Upper lobe of left lung (tissue), 6 donors: ENCODE results near the gene RTTN. TPM values are rescaled to one million over a fixed set of nuclear protein-coding genes. Genes with fewer than 3 reads are reported as not detected.

ENCODE experiments used
- ATAC-seq, 2 donors: fragments of 200-7000 bp; cut with Tn5 transposase; one replicate each; pipeline ENCODE4 v1.9.1; 2022; ENCODE audit warnings: mild to moderate bottlenecking in 2 of 2, moderate library complexity in 2 of 2; ENCODE audit not compliant: low FRiP score in 2 of 2
- DNase-seq, 2 donors: peaks; one replicate each; pipeline ENCODE4 v3.0.0-alpha.2; 2019 to 2020
- H3K27ac ChIP-seq, 4 donors: fragments of 200-600 bp; sonication (generic); one replicate each; pipeline ENCODE4 v1.5.1; 2016 to 2019
- H3K27me3 ChIP-seq, 4 donors: fragments of 200-600 bp; sonication (generic); one replicate each; pipeline ENCODE4 v1.5.1; 2017 to 2019
- H3K36me3 ChIP-seq, 4 donors: fragments of 200-600 bp; sonication (generic); one replicate each; pipeline ENCODE4 v1.5.1; 2016 to 2019
- H3K4me1 ChIP-seq, 4 donors: fragments of 200-600 bp; sonication (generic); one replicate each; pipeline ENCODE4 v1.5.1; 2018 to 2019
- H3K4me3 ChIP-seq, 4 donors: fragments of 200-600 bp; sonication (generic); one replicate each; pipeline ENCODE4 v1.5.1; 2017 to 2019; ENCODE audit warnings: mild to moderate bottlenecking in 2 of 4, moderate library complexity in 1 of 4
- H3K9me3 ChIP-seq, 4 donors: fragments of 200-600 bp; sonication (generic); one replicate each; pipeline ENCODE4 v1.5.1; 2018 to 2019
- CTCF ChIP-seq, 6 experiments: fragments of 450-650 bp in 4 of 6; fragments of 200-600 bp in 2 of 6; sonication (generic) in 2 of 6; IDR thresholded peaks; one replicate each; pipeline ENCODE4 v1.5.1; 2016 to 2019; ENCODE audit warnings: antibody characterized with exemption in 6 of 6
- EP300 ChIP-seq, 4 donors: sonication (generic); formaldehyde crosslinking; IDR thresholded peaks; one replicate each; pipeline ENCODE4 v1.5.1; 2017; ENCODE audit warnings: antibody characterized with exemption in 4 of 4, control low read depth in 2 of 4
- POLR2A ChIP-seq, 4 donors: fragments of 450-650 bp; IDR thresholded peaks; one replicate each; pipeline ENCODE4 v1.5.1; 2016 to 2017; ENCODE audit warnings: antibody characterized with exemption in 4 of 4, mild to moderate bottlenecking in 2 of 4
- POLR2AphosphoS5 ChIP-seq, 2 donors: sonication (generic); formaldehyde crosslinking; IDR thresholded peaks; one replicate each; pipeline ENCODE4 v1.5.1; 2017; ENCODE audit warnings: antibody characterized with exemption in 2 of 2
- WGBS, 2 donors: methylation state at CpG; one replicate each; pipeline ENCODE4 v1.1.5; 2017 to 2018; 5-methylcytosine and 5-hydroxymethylcytosine counted together
- total RNA-seq, 6 donors: library from RNA; depleted of rRNA in 4 of 6; stranded (reverse); fragments of >200 nt in 4 of 6; gene quantifications; one replicate each; pipeline versions ENCODE4 v1.1.0 to v1.2.1, GENCODE V29; 2016 to 2021
- donor health status: DM: no; HTN: no; CAD: no; lungs with moderate emphysema.
- donor health status: DM: no; HTN: yes; CAD: no; lungs with severe emphysema.

RTTN gene
- total RNA-seq, 6 donors from 2014 or later, result 8.3 to 32.9 (median 12.5) TPM

GRCh38 chr18:70232261-70232660 is 26.8 kb upstream of the RTTN start:
- DNase-seq (no peak), ATAC-seq (no peak)
- no peak overlapping the region for H3K4me3 ChIP-seq
- peaks cover under 1 to 10% (median 8%) of the 10 kb centered on the region in 4 donors for H3K9me3 ChIP-seq
- TF ChIP-seq EP300 (IDR thresholded peaks at IDR 0.05) (no peak), POLR2AphosphoS5 (IDR thresholded peaks at IDR 0.05) (no peak), POLR2A (IDR thresholded peaks at IDR 0.05) (no peak), CTCF (IDR thresholded peaks at IDR 0.05) (no peak)
- H3K36me3 ChIP-seq, result no peaks in the 10 kb centered on the region
- WGBS, 2 donors, result 45 to 52% methylated on average over 1 of the region's 1 CpG
- no peaks in the 10 kb centered on the region for H3K4me1 ChIP-seq
- H3K27me3 ChIP-seq, result no peaks in the 10 kb centered on the region
- no peak overlapping the region for H3K27ac ChIP-seq

GRCh38 chr18:70229639-70230038 is 24.2 kb upstream of the RTTN start:
- Histone ChIP-seq H3K4me1 (no peaks in the 10 kb centered on the region), H3K9me3 (peaks cover 3 to 15% (median 13%) of the 10 kb centered on the region in 4 donors), H3K4me3 (no peak overlapping the region), H3K36me3 (no peaks in the 10 kb centered on the region), H3K27ac (no peak overlapping the region), H3K27me3 (no peaks in the 10 kb centered on the region)
- no peak for DNase-seq
- TF ChIP-seq POLR2AphosphoS5 (IDR thresholded peaks at IDR 0.05), result no peak
- no peak for TF ChIP-seq POLR2A (IDR thresholded peaks at IDR 0.05)
- TF ChIP-seq EP300 (IDR thresholded peaks at IDR 0.05), result no peak
- no peak for TF ChIP-seq CTCF (IDR thresholded peaks at IDR 0.05)
- ATAC-seq, result no peak
- 82 to 84% methylated on average over 5 of the region's 5 CpGs for WGBS, 2 donors

GRCh38 chr18:70228536-70228935 is 23.0 kb upstream of the RTTN start:
- Histone ChIP-seq H3K4me3 (no peak overlapping the region), H3K9me3 (peaks cover 3 to 15% (median 13%) of the 10 kb centered on the region in 4 donors), H3K36me3 (no peaks in the 10 kb centered on the region), H3K27ac (no peak overlapping the region), H3K4me1 (no peaks in the 10 kb centered on the region), H3K27me3 (no peaks in the 10 kb centered on the region)
- TF ChIP-seq EP300 (IDR thresholded peaks at IDR 0.05), result no peak
- TF ChIP-seq POLR2AphosphoS5 (IDR thresholded peaks at IDR 0.05), result no peak
- no peak for TF ChIP-seq POLR2A (IDR thresholded peaks at IDR 0.05)
- no peak for TF ChIP-seq CTCF (IDR thresholded peaks at IDR 0.05)
- 41 to 42% methylated on average over 2 of the region's 2 CpGs for WGBS, 2 donors
- DNase-seq (no peak), ATAC-seq (peak in 1 of 2 donors; percentile 75)

- Histone ChIP-seq H3K9me3 (peaks cover 3 to 15% (median 13%) of the 10 kb centered on the region in 4 donors), H3K36me3 (no peaks in the 10 kb centered on the region), H3K4me1 (no peaks in the 10 kb centered on the region), H3K4me3 (no peak overlapping the region), H3K27me3 (no peaks in the 10 kb centered on the region), H3K27ac (no peak overlapping the region)
- ATAC-seq (no peak), DNase-seq (no peak)
- WGBS, 2 donors, result 73 to 85% methylated on average over 3 of the region's 3 CpGs
- TF ChIP-seq POLR2A (IDR thresholded peaks at IDR 0.05), result no peak
- TF ChIP-seq EP300 (IDR thresholded peaks at IDR 0.05), result no peak
- TF ChIP-seq CTCF (IDR thresholded peaks at IDR 0.05), result no peak
Measured at GRCh38 chr18:70227438-70227837, 22.0 kb upstream of the RTTN start.

- Histone ChIP-seq H3K27ac (no peak overlapping the region), H3K4me3 (no peak overlapping the region), H3K27me3 (no peaks in the 10 kb centered on the region), H3K4me1 (no peaks in the 10 kb centered on the region), H3K9me3 (peaks cover 0 to 2% (median 1%) of the 10 kb centered on the region in 4 donors), H3K36me3 (no peaks in the 10 kb centered on the region)
- no peak for DNase-seq
- ATAC-seq, result no peak
- WGBS, 2 donors, result 79 to 85% methylated on average over 6 of the region's 6 CpGs
- TF ChIP-seq POLR2AphosphoS5 (IDR thresholded peaks at IDR 0.05) (no peak), POLR2A (IDR thresholded peaks at IDR 0.05) (no peak), CTCF (IDR thresholded peaks at IDR 0.05) (no peak), EP300 (IDR thresholded peaks at IDR 0.05) (no peak)
Measured at GRCh38 chr18:70221915-70222278, 16.4 kb upstream of the RTTN start.
